Limb (tissue), 2 donors: ENCODE data around the gene CSNK2B.

Experiments used
- DNase-seq, 2 donors: peaks; one replicate each; pipeline ENCODE4 v3.0.0-alpha.2; 2016; ENCODE audit errors: extremely low spot score in 2 of 2

CSNK2B gene

DNA sequence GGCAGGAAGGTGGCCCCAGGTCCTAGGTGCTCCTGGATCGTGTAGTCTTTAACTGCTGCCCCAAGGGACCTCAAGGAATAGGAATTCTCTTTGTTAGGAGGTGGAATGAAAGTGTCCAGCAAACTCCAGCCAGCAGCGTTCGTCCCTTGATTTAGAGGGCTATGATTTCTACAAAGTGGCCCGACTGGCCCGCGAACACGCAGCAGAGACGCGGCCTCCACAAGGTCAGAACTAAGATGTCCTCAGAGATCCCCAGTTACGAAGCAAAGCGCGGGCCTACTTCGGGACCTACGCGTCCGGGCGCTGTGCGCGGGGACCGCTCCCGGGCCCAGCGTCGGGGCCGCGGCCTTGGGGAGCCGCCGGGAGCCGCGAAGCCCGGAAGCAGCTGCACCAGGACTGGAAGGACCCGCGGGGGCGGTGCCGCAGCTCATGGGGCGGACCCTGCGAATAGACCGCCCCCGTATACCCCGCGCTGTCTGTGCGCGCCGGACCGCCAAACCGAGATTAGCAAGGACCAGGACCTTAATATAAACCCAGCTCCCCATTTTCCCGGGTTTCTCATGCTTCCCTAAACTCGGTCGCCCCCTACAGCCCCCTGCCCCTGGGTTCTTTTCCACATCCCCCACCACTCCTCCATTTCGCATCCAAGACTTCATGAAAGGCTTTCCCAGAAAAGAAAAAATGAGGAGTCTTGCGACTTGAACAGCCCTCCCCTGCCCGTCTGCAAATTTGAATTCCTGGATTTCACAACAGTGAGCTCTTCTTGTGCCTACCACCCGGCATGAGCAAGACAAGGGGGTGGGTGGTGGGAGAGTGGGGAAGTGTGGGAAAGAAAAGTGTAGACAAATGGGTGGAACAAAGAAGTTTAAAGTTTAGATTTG is 5.3 kb upstream of the CSNK2B start, which contains the start of gene C6orf47:
TSS of gene C6orf47 (minus strand) at position 398 of the 881 bp plus-strand sequence. CDS start 831 bp downstream, outside the sequence.
- peak; percentile 89 to 90 for DNase-seq

DNA sequence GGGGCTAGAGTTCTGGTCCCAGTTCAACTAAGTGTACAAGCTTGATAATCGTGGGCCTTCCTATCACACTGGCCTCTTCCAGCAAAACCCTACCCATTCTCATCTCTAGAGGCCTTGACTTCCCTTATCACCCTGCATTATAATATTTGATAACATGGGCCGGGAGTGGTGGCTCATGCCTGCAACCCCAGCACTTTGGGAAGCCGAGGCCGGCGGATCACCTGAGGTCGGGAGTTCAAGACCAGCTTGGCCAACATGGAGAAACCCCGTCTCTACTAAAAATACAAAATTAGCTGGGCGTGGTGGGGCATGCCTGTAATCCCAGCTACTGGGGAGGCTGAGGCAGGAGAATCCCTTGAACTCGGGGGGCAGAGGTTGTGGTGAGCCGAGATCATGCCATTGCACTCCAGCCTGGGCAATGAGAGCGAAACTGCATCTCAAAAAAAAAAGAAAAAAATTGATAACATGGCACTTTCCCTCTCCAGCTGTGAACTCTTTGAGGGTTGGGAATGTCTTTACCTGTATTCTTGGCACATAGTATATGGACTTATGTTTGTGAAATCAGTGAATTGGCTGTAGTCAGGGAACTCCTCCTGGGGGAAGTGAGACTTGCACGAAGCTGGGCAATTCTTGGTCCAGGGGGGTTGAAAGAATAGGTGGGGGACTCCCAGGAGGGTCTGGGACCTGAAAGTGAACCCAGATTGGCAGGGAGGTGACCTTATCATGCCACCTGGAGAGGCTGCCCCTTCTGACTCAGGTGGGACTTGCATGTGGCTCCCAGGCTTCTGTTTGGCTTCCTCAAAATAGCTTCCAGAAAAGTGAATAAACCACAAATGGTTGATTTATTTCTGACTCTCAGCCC is 4.4 kb upstream of the CSNK2B start:
- DNase-seq, result no peak

DNA sequence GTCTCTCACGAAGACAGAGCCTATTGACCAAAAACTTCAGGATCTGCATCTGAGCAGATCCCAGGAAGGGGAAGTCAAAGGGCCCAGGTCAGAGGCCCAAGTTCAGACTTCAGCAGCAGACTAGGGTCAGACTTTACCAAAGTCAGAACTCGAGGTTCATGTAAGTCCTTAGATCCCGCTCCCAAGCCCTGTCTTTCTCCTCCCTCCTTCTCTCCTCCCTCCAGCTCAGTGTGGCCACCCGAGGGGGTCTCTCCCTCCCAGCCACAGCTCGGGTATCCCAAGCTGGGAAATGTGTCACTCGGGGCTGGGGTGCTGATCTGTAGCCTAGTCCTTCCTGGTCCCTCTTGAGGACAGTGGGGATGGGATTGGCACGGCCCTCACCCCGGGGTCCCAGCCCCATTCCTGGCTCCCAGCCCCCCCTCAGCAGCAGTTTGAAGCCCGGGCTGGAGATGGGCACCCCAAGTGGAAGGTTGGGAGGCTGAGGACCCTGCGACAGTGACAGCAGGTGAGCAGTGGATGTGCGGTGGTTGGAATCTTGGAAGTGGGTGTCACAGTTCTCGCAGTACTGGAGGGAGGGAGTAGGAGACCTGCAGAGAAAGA is 3.7 kb upstream of the CSNK2B start:
- no peak for DNase-seq

DNA sequence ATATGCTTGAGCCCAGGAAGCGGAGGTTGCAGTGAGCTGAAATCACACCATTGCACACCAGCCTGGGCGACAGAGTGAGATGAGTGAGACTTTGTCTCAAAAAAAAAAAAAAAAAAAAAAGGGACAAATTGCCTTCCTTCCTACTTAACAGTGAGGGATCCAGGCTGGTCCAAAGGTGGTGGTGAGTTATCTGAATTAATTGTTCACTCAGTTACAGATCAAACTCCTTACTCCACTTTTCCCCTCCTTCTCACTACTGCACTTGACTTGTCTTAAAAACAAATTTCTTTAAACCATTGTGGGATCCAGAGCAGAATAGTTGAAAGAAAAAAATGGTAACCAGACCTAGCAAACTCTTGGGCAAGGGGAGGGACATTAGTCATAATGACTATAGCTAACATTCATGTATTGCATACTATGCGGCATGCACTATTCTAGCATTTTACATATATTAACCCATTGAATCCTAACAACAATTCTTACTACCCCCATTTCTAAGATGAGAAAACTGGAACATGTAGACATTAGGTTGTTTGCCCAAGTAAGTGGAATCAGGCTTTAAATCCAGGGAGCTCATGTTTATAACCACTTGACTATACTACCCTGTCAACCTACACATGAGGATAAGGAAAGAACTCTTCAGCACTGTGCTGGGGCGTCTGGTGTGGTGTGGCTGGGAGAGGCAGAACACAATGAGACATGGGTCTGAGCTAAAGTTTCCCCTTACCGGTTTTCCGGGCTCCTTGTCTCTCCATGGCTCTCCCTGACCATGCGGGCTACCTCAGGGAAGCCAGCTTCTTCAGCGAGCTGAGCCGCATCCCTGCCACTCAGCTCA is 2.5 kb upstream of the CSNK2B start:
- no peak for DNase-seq

DNA sequence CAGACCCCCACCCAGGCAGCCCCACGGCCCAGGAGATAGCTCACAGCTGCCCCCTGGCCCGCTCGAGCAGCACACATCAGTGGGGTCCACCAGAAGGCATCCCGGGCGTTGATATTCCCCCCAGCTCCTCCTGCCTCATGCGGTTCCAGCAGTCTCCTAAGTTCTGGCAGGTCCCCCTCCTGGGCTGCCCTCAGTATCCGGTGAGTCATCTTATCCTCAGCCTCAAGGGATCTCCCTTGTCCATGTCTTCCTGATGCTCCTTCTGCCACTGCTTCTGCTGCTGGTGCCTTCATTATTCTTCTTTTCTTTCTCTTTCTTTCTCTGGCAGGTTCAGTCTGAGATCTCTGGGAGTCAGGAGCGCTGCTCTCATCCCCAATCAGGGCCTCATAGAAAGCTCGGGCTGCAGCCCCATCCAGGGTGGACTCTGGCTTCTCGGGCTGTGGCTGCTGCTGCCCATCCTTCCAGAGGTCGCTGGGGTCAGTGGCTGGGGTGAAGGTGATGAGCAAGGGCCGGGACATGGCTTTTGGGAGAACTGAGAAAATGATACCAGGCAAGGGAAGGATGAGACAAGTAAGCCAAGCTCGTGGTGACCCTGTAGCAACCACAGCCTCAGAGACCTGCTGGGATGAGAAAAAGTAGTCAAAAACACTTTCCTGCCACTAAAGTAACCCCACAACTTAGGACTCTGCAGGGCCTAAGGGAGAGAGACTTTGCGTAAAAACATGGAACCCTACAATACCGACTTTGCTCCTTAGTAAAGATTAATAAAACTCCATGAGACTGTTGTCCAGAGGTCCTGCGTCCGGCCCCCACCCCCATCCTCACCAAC is 1.7 kb upstream of the CSNK2B start:
- DNase-seq, result no peak

DNA sequence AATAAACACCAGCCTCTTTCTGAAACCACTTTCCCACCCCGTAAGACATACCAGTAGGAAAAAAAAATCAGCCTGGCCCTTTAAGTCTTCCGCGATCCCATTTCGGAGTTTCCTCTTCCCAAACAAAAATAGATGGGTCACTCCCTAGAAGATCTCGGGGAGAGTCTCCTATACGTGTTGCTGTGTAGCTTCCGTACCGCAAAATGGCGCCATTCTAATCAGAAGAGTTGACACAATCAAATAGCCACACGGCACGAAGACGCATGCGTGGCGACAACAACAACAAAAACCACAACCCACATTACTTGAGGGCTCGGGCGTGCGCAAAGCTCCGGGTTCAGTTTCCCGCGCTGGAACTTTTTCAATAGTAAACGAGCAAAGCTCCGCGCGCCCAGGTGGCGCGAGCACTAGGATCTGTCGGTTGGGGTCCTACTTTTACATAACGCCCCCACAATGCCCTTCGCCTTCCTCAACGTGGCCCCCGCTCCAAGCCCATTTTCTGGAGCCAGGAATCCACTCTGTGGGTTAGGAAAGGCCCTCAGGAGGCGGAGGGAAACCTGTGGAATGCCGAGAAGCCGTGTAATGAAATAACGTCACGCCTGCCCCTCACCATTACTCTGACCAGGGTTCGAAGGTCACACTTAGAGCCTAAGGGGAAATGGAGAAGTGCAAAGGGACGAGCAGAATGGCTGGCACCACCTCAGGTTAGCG is 935 bp upstream of the CSNK2B start, which contains the start of gene GPANK1:
TSS of gene GPANK1 (minus strand) at position 208 of the 711 bp plus-strand sequence. CDS start 519 bp downstream, outside the sequence.
- DNase-seq, result peak; percentile 85 to 97

DNA sequence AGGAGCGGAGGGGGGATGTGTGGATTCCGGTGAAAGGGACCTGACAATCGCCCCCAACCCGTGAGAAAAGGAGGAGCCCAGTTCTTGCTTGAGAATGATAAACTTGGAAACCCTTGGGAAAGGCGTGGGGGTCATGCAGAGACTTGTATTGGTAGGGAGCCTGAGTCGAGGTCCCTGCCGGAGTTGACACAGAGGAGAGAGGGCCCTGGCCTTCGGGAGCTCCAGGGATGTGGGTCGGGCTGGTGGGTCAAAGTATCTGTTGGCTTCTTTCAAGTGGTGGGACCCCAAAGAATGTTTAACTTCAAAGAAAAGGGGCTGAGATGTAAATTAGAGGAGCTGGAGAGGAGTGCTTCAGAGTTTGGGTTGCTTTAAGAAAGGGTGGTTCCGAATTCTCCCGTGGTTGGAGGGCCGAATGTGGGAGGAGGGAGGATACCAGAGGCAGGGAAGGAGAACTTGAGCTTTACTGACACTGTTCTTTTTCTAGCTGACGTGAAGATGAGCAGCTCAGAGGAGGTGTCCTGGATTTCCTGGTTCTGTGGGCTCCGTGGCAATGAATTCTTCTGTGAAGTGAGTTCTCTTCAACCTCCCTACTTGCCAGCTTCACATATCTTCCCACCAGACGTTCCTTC is 571 bp downstream of the CSNK2B start:
- DNase-seq, result no peak

DNA sequence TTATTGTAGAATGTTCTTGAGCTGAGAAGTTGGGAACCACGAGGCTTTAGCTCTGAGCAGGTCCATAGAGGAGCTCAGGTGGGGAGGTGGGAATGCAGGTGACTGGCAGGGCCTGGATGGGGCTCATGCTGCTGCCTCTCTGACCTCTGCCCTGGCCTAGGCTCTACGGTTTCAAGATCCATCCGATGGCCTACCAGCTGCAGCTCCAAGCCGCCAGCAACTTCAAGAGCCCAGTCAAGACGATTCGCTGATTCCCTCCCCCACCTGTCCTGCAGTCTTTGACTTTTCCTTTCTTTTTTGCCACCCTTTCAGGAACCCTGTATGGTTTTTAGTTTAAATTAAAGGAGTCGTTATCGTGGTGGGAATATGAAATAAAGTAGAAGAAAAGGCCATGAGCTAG is 3.8 kb downstream of the CSNK2B start, which contains the start of gene LY6G5B:
TSS of gene LY6G5B (plus strand) at position 301 of the 400 bp plus-strand sequence. CDS start 975 bp downstream, outside the sequence.
- DNase-seq, result no peak

DNA sequence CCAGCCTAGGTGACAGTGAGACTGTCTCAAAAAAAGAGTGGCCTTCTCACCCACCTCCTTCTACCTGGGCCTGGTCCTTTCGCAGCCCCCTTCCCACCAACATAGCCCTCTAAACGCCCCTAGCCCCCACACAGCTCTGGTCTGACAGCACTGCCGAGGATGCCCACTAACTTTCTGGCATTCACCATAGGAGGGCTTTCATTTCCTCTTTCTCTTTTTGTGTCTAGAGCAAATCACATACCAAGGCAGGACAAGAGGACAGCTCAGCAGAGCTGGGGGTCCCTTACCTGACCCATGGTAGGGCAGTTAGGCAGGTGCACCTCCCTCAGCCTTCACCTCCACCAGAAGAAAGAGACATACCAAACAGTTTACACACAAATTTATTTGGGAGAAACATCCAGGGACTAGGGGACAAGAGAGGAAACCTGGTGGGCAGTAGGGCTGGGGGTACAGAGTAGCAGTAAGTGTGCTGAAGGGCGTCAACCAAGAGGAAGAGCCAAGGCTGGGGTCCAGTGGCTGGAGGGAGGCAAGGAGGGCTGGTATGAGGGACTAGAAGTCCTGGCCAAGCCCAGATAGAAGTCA is 10.5 kb downstream of the CSNK2B start:
- no peak for DNase-seq

DNA sequence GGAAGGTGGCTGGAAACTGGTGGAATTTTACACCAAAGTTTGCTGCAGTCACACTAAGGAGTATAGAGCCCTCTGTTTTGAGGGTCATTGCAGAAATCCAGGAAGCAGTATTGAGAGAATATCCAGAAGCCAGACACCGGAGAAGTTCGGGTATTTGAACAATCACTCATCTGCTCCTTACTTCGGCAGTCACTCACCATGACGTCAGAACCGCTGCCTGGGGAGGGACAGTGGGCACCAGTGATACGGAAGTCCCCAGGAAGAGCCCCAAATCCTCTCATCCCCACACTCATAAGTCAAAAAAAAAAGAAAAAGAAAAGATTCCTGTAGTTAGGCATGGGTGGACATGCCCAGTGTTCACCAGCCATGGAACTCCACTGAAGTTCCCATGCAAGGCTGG is 11.0 kb downstream of the CSNK2B start:
- no peak for DNase-seq

DNA sequence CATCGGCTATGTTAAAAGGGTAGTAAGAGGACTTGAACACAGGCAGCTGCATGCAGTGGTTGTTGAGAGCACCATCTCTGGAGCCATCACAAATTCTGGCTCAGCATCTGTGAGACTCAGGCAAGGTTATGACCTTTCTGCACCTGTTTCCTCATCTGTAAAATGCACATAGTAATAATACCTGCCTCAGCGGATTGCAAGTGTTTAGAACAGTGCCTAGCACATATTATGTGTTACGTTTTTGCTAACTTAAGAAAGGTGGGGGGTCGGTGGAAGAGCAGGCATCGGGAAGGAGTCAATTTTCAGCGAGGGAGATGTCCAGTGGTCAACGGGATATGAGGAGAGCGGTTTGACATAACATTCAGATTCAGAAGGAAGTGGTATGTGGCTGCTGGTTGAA is 12.1 kb downstream of the CSNK2B start:
- no peak for DNase-seq

DNA sequence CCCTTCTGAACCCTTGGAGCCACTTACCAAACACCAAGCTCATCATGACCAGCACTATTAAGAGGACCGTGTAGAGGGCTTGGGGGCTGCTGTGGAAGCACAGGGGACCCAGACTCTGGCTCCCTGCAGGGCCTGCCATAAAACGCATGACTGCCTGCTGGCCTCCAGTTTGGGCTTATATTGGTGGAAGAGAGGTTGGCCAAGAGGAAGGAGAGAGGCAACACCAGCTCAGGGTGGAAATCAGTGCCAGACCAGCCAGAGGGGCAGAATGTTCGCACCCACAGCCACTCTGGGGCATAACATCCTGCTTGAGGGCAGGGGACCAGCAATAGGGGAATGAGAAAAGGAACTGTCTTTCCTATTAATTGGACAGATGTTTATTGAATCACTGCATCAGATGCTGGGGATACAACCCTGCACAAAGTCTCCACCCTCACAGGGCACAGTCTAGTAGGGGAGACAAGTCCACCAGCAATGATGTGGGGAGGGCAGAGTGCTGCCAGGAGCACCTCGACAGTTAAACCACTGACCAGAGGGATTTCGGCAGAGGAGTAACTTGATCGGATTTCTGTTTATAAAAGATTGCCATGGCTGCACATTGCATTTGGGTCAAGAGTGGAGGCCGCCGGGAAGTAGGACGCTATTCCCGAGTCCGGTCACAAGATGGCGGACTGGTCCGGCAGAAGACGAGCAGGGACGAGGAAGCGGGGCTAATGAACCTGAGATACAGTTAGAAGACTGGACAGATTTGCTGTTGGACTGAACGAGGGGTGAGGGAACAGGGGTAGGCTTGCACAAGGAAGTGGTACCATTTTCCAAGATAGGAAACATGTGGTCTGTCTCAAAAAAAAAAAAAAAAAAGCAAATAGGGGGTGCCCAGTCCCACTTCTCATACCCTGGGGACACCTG is 14.6 kb downstream of the CSNK2B start, which contains the start of gene LY6G5C:
TSS of gene LY6G5C (minus strand) at position 842 of the 909 bp plus-strand sequence. CDS start at position 148, 694 bp downstream.
- DNase-seq, result peak; percentile 86 to 92

DNA sequence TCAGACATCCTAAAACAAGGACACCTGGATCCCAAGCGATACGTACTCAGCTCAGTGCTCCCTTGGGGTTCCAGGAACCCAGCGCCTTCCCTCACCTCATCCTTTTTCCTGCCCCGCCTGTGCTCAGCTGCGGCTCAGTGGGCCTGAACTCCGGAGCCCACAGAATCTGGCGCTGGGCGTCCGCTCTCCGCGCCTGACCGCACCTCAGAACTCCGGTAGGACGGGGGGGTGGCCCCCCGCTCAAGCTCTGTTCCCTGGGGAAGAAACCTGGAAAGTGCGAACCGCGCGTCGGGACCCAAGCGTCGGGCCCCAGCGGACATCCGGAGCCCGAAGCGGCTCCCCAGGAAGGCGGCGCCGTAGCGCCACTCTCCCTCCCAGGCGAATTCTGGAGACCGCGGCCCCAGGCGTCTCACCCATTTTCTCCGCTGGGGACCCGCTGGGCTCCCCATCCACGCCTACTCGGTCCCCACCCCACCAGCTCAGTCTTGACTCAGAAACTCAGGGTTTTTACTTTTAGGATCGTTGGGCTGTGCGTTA is 15.3 kb downstream of the CSNK2B start:
- DNase-seq, result peak in 1 of 2 donors; percentile 56

DNA sequence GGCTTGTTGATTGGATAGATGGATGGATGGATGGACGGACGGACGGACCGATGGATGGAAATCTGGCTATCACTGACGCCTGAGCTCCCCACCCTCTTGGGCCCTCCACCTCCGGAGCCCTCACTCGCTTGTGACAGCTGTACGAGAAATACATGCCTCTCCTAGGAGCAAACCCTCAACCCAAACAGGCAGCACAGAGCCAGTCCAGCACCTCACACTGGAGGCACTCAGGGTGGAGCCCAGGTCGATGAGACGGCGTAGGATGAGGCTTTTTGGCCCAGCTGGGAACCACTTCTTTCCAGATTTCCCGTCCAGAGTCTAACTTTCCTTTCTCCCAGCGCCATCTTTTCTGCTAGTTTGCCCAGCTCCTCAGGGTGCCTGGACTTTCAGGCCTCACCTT is 17.7 kb downstream of the CSNK2B start:
- no peak for DNase-seq

DNA sequence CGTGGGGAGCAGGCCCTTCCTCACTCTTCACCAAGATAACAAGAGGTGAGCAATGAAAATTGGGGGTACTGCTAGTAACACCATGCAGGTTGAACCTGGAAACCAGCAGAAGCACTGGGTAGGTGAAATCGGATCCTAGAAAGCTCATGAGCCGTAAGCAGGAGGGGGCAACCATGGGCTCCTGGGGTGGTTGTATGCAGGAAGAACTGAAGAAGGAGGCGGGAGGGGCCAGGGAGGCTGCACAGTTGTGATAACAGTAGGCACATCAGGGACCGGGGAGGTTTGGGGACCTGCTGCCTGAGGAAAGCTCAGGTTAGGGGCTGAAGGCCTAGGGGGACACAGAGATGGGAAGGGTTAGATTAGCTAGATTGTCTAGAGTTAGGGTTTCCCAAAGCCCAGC is 20.6 kb downstream of the CSNK2B start:
- no peak for DNase-seq

DNA sequence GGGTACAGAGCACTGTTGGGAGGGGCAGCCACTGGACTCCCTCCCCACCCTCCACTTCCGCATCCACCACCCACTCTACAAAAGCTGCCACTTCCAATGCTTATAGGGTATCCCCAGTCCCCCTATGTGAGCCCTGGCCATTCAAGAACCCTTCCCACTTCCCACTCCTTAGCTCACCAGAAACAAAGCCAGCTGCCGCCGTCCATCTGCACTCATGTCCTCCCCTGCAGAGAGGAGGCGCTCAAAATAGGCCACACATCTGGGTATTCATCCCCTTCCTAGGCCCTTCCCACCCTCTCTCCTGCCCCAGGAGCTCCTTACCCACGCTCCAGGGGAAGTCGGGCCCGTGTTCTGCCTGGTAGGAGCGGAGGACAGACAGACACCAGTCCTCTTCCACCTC is 21.4 kb downstream of the CSNK2B start:
- no peak for DNase-seq
